ENCODE results near the gene PYGB.

GRCh38 chr20:25297141-25297905 is 49.4 kb downstream of the PYGB start:
- no peak for TF ChIP-seq CTCF (IDR thresholded peaks at IDR 0.05)
- TF ChIP-seq POLR2A (IDR thresholded peaks at IDR 0.05) = no peak

Data from prostate gland (tissue), 2 donors.